ENCODE results near the gene HNRNPR. TPM values are rescaled to one million over a fixed set of nuclear protein-coding genes. Genes with fewer than 3 reads are reported as not detected.

Gene HNRNPR
- total and polyA plus RNA-seq, 2 donors (not counting 3 experiments of a cell fraction or from before 2014, with no cell fraction given), result 111 to 171 TPM

- DNase-seq (ENCODE audit: low read depth, low spot score) (peak; percentile 53), FAIRE-seq (no peak)
- ChIA-PET CTCF (interaction anchor here (0.8 to 4.1 kb wide), 10 partner anchors 19 to 196 kb away, joined by 3 to 33 read pairs (median 6); partner anchors contain the start of genes ASAP3, HTR1D and ZNF436), POLR2A (interaction anchor here (0.7 to 1.7 kb wide), 7 partner anchors 19 to 60 kb away, joined by 3 to 28 read pairs (median 5); no protein-coding TSS in a partner anchor)
- H3K36me3 ChIP-seq (ENCODE audit: control insufficient read depth in 2 of 2, extremely low read depth in 1 of 2, insufficient read depth in 2 of 2, low read length in 2 of 2), result peaks cover 0 to 2% of the 10 kb centered on the region in 2 experiments
- no peaks in the 10 kb centered on the region for H3K9me1 ChIP-seq (replicated peaks; ENCODE audit: control insufficient read depth, extremely low read depth, insufficient read depth, low read length)
- peaks cover 56% of the 10 kb centered on the region for H3K79me2 ChIP-seq (ENCODE audit: control insufficient read depth, insufficient read depth, low read length)
- H3K4me1 ChIP-seq (ENCODE audit: control insufficient read depth, extremely low read depth, insufficient read depth, low read length), result peaks cover 27% of the 10 kb centered on the region
- no peak overlapping the region for H2AFZ ChIP-seq (ENCODE audit: low read depth, low read length)
- peak overlapping the region; percentile 99 for H3K9ac ChIP-seq (replicated peaks; ENCODE audit: extremely low read depth, insufficient read depth, low read length)
- TF ChIP-seq, protein P1, sequence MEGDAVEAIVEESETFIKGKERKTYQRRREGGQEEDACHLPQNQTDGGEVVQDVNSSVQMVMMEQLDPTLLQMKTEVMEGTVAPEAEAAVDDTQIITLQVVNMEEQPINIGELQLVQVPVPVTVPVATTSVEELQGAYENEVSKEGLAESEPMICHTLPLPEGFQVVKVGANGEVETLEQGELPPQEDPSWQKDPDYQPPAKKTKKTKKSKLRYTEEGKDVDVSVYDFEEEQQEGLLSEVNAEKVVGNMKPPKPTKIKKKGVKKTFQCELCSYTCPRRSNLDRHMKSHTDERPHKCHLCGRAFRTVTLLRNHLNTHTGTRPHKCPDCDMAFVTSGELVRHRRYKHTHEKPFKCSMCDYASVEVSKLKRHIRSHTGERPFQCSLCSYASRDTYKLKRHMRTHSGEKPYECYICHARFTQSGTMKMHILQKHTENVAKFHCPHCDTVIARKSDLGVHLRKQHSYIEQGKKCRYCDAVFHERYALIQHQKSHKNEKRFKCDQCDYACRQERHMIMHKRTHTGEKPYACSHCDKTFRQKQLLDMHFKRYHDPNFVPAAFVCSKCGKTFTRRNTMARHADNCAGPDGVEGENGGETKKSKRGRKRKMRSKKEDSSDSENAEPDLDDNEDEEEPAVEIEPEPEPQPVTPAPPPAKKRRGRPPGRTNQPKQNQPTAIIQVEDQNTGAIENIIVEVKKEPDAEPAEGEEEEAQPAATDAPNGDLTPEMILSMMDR (IDR thresholded peaks at IDR 0.05; ENCODE audit: extremely low read depth in 1 of 2, insufficient read depth in 1 of 2, low read depth in 1 of 2, low read length in 2 of 2), result no peak
- no peak for TF ChIP-seq MAX (IDR thresholded peaks at IDR 0.05; ENCODE audit: insufficient read depth, insufficient read length)
- no peak for TF ChIP-seq GATA2 (IDR thresholded peaks at IDR 0.05; ENCODE audit: insufficient read depth, insufficient read length, low read depth, low read length)
- TF ChIP-seq FOS (IDR thresholded peaks at IDR 0.05; ENCODE audit: borderline replicate concordance, insufficient read depth, low read length), result no peak
- TF ChIP-seq JUN (IDR thresholded peaks at IDR 0.05; ENCODE audit: borderline replicate concordance, insufficient read depth, insufficient read length, low read depth), result peak; percentile 18
- no peak for TF ChIP-seq MYC (IDR thresholded peaks at IDR 0.05; ENCODE audit: low read depth, low read length)
- TF ChIP-seq EZH2 (IDR thresholded peaks at IDR 0.05; ENCODE audit: borderline replicate concordance, low read depth, low read length, severe bottlenecking), result no peak
- TF ChIP-seq POLR2AphosphoS5 (IDR thresholded peaks at IDR 0.05; ENCODE audit: insufficient read depth, low read depth, low read length), result no peak
- peak; percentile 56 for TF ChIP-seq POLR2A (IDR thresholded peaks at IDR 0.05; ENCODE audit: low read depth, low read length)
- H3K4me2 ChIP-seq (ENCODE audit: insufficient read depth, low read length), result peak overlapping the region; percentile 98
- H3K27me3 ChIP-seq (ENCODE audit: control insufficient read depth in 2 of 2, insufficient read depth in 2 of 2, low read length in 2 of 2), result no peaks in the 10 kb centered on the region
- H3K4me3 ChIP-seq (replicated peaks in 1 of 3; ENCODE audit: insufficient read depth in 1 of 3, low read depth in 1 of 3, low read length in 3 of 3), result peak overlapping the region; percentile 73 to 99 (median 99)
- intact Hi-C loops (cut with micrococcal nuclease), result loop anchor here (1.0 to 10.0 kb wide), 5 partner anchors 25 to 191 kb away; partner anchors contain the start of genes ASAP3 and E2F2
- BruUV-seq (replicated peaks), result TSS peak; percentile 30
- dilution Hi-C loops (cut with MboI; ENCODE audit: extremely low pct_ligation_motif_present, low sequenced_read_pairs), result no loop called here
- no peaks in the 10 kb centered on the region for H3K9me3 ChIP-seq (replicated peaks; ENCODE audit: control insufficient read depth, insufficient read depth, low read length)
- peaks cover 16% of the 10 kb centered on the region for H4K20me1 ChIP-seq (replicated peaks; ENCODE audit: control insufficient read depth, extremely low read depth, insufficient read depth, low read length)
- H3K27ac ChIP-seq (ENCODE audit: insufficient read depth, low read depth, low read length), result peak overlapping the region; percentile 79
Measured at GRCh38 chr1:23343221-23344110, 618 bp downstream of the HNRNPR start.

All from endothelial cell of umbilical vein (primary cell).